PFSK-1 (cell line): ENCODE data around the gene ALKBH5.

ENCODE experiments used
- POLR2AphosphoS5 ChIP-seq: IDR thresholded peaks from 2 replicates; pipeline ENCODE4 v1.6.1; 2012; ENCODE audit warnings: low read depth, mild to moderate bottlenecking, control low read depth, low read length, moderate library complexity
- REST ChIP-seq, 2 experiments: IDR thresholded peaks; 2 replicates each; pipeline versions ENCODE4 v1.6.1 to v1.8.0; 2011 to 2012; ENCODE audit warnings: low read depth in 2 of 2, low read length in 2 of 2, control low read depth in 1 of 2, inconsistent platforms in 1 of 2, mild to moderate bottlenecking in 1 of 2, moderate library complexity in 1 of 2; ENCODE audit not compliant: insufficient read depth in 1 of 2
- SIN3A ChIP-seq: IDR thresholded peaks from 2 replicates; pipeline ENCODE4 v1.6.1; 2012; ENCODE audit warnings: mild to moderate bottlenecking, low read length, moderate library complexity, borderline replicate concordance; ENCODE audit not compliant: insufficient read depth
- TAF1 ChIP-seq: IDR thresholded peaks from 2 replicates; pipeline ENCODE4 v1.6.1; 2012; ENCODE audit warnings: low read length, control low read depth, borderline replicate concordance; ENCODE audit not compliant: insufficient read depth

GRCh38 chr17:18246880-18247612 is 63.4 kb downstream of the ALKBH5 start:
- TF ChIP-seq POLR2AphosphoS5 (no peak), REST (IDR thresholded peaks at IDR 0.05; ENCODE audit: insufficient read depth in 1 of 2, low read depth in 2 of 2, low read length in 2 of 2) (no peak), SIN3A (no peak), TAF1 (no peak)
